KMS-11 (cell line): ENCODE results near the gene STPG1.
A peak's percentile ranks its signal among the peaks of the same experiment; 100 is the strongest.
"Not testable (repeated sequence)": the region's sequence is repeated elsewhere in the genome, so short reads cannot be mapped to it uniquely, and the experiment has no call there.

Experiments used
- H2AFZ ChIP-seq: fragments of 200-600 bp; sonication (generic); 2 replicates; pipeline ENCODE4 v1.6.1; 2016; ENCODE audit warnings: antibody characterized with exemption, mixed run types, low read depth
- H3K27ac ChIP-seq: fragments of 200-600 bp; sonication (generic); 2 replicates; pipeline ENCODE4 v1.6.1; 2016; ENCODE audit warnings: mild to moderate bottlenecking, mixed run types
- H3K27me3 ChIP-seq: fragments of 200-600 bp; sonication (generic); 2 replicates; pipeline ENCODE4 v1.6.1; 2017; ENCODE audit warnings: mild to moderate bottlenecking, low read depth, mixed run types, moderate library complexity; ENCODE audit not compliant: insufficient read depth
- H3K36me3 ChIP-seq: fragments of 200-600 bp; sonication (generic); 2 replicates; pipeline ENCODE4 v1.6.1; 2017; ENCODE audit warnings: mild to moderate bottlenecking, mixed run types; ENCODE audit not compliant: insufficient read depth
- H3K4me1 ChIP-seq: fragments of 200-600 bp; sonication (generic); 2 replicates; pipeline ENCODE4 v1.6.1; 2016; ENCODE audit warnings: mild to moderate bottlenecking, low read depth, mixed run types; ENCODE audit not compliant: poor library complexity, severe bottlenecking
- H3K4me2 ChIP-seq: fragments of 200-600 bp; sonication (generic); 2 replicates; pipeline ENCODE4 v1.7.0; 2016; ENCODE audit warnings: mild to moderate bottlenecking, mixed run types
- H3K4me3 ChIP-seq: fragments of 200-600 bp; sonication (generic); IDR thresholded peaks from 2 replicates; pipeline ENCODE4 v1.6.1; 2017; ENCODE audit warnings: low read depth, low read length, mixed read lengths; ENCODE audit not compliant: insufficient read depth
- H3K79me2 ChIP-seq: fragments of 200-600 bp; sonication (generic); 2 replicates; pipeline ENCODE4 v1.6.1; 2016; ENCODE audit warnings: low read depth, mixed run types; ENCODE audit not compliant: insufficient read depth
- H3K9ac ChIP-seq: fragments of 200-600 bp; sonication (generic); 2 replicates; pipeline ENCODE4 v1.6.1; 2016; ENCODE audit warnings: mild to moderate bottlenecking, mixed run types
- H4K20me1 ChIP-seq: fragments of 200-600 bp; sonication (generic); 2 replicates; pipeline ENCODE4 v1.6.1; 2016; ENCODE audit warnings: mild to moderate bottlenecking, mixed run types; ENCODE audit not compliant: insufficient read depth
- TF ChIP-seq, protein P1 (sequence below): fragments of 200-600 bp; sonication (generic); conservative IDR thresholded peaks from 2 replicates; pipeline ENCODE4 v1.6.1; 2017; ENCODE audit warnings: low read depth, mild to moderate bottlenecking, antibody characterized with exemption, low read length, moderate library complexity, mixed read lengths

STPG1 gene, protein sequence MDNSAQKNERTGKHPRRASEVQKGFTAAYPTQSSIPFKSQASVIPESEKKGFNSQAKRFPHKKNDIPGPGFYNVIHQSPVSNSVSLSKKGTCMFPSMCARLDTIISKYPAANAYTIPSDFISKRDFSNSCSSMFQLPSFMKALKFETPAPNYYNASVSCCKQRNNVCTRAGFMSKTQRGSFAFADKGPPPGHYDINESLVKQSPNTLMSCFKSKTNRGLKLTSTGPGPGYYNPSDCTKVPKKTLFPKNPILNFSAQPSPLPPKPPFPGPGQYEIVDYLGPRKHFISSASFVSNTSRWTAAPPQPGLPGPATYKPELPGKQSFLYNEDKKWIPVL

DNA sequence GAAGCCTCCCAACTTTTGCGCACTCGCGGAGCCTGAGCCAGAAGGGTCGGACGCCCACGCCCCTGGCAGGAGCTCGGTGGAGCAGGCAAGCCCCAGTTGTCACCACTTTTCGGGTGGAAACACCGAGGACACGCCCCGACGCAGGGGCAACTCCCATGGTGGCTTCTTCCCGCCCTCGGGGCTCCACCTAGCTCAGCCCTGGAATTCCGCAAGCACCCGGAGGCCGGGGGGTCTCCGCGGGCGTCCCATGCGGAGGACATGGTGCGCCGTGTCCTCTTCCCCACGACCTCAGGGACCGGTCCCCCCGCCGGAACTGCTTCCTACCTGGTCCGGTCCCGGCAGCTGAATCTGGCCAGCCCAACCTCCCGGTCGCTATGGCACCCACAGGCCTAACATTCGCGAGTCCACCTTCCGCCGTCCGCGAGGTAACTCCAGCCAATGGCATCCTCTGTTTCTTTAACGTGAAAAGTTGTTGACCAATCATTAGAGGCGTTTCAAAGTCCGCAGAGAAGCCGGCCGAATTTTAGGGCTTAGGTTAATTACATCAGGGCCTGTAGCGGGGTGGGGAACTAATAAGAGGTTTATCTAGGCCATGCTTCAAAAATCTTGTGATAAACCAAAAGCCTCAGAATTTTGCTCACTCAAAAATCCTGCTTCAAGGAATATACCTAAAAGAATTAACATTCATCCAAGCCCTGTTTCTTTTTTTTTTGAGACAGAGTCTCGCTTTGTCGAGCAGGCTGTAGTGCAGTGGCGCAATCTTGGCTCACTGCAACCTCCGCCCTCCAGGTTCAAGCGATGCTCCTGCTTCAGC is at the start of gene STPG1:
Gene STPG1, minus strand, starts transcription at position 433 of the 814 bp plus-strand sequence. CDS start 12,394 bp downstream, outside the sequence.
- H3K36me3 ChIP-seq: no peaks in the 10 kb centered on the region
- H3K27ac ChIP-seq: peak within 1 kb of the TSS; percentile 32; the same call in 1 of the 2 replicates
- H3K79me2 ChIP-seq: 0 out of 2 replicates have a peak, but pooled peaks cover 5% of the 10 kb centered on the region
- peak within 1 kb of the TSS; percentile 72 for H3K4me2 ChIP-seq
- peaks cover 26% of the 10 kb centered on the region for H3K4me1 ChIP-seq
- H3K27me3 ChIP-seq: no peaks in the 10 kb centered on the region
- TF ChIP-seq, protein P1, sequence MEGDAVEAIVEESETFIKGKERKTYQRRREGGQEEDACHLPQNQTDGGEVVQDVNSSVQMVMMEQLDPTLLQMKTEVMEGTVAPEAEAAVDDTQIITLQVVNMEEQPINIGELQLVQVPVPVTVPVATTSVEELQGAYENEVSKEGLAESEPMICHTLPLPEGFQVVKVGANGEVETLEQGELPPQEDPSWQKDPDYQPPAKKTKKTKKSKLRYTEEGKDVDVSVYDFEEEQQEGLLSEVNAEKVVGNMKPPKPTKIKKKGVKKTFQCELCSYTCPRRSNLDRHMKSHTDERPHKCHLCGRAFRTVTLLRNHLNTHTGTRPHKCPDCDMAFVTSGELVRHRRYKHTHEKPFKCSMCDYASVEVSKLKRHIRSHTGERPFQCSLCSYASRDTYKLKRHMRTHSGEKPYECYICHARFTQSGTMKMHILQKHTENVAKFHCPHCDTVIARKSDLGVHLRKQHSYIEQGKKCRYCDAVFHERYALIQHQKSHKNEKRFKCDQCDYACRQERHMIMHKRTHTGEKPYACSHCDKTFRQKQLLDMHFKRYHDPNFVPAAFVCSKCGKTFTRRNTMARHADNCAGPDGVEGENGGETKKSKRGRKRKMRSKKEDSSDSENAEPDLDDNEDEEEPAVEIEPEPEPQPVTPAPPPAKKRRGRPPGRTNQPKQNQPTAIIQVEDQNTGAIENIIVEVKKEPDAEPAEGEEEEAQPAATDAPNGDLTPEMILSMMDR: no peak
- peak within 1 kb of the TSS; percentile 85 for H2AFZ ChIP-seq
- no peak within 1 kb of the TSS for H3K4me3 ChIP-seq
- peak within 1 kb of the TSS; percentile 57 for H3K9ac ChIP-seq
- no peaks in the 10 kb centered on the region for H4K20me1 ChIP-seq

DNA sequence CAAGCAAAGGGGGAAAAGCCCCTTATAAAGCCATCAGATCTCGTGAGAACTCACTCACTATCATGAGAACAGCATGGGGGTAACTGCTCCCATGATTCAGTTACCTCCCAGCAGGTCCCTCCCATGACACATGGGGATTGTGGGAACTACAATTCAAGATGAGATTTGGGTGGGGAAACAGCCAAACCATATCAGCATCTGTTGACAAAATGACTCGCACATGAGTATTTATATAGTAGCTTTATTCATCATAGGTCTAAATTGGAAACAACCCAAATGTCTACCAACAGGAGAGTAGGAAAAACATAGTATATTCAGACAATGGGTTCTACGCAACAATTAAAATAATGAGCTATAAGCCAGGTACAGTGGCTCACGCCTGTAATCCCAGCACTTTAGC is 48.5 kb upstream of the STPG1 start:
- not testable (repeated sequence) for H3K9ac ChIP-seq, H3K4me1 ChIP-seq, H3K4me2 ChIP-seq, H3K27ac ChIP-seq, H3K27me3 ChIP-seq, H4K20me1 ChIP-seq, H3K4me3 ChIP-seq, H3K36me3 ChIP-seq, H3K79me2 ChIP-seq, H2AFZ ChIP-seq

DNA sequence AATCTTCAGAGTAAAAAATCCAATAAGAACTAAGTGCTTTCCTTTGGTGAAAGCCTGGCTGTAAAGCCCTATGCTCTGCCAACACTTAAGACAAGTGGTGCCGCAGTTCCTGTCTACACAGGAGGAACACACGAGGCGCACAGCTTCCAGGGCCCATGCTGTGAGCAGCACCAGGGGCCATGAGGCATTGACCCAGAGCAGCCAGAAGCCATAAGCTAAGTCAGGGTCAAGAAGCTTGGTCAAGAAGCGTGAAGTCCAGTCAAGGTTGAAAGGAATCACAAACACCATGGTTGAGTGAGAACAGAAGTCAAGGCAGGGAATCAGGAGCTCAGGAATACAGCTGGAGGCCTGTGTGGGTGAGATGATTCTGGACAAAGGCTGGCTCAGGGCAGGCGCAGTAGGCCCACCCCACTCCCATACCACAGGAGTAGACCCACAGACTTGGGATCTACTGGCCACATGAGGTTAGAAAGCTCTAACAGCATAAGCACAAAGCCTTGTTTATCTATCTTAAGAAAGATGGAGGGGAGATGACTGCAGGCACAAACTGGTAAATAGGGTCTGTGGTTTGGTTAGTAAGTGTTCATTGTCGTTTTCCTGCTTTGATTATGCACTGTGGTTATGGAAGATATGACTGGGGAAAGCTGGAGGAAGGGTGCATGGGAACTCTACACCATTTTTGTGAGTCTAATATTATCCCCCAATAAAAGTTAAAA is 46.1 kb upstream of the STPG1 start:
- Histone ChIP-seq H2AFZ (no peak overlapping the region), H3K9ac (no peak overlapping the region), H3K27ac (no peak overlapping the region), H3K79me2 (no peaks in the 10 kb centered on the region), H3K4me1 (no peaks in the 10 kb centered on the region), H4K20me1 (no peaks in the 10 kb centered on the region), H3K4me3 (no peak overlapping the region), H3K27me3 (no peaks in the 10 kb centered on the region), H3K36me3 (no peaks in the 10 kb centered on the region), H3K4me2 (no peak overlapping the region)
- TF ChIP-seq, protein P1: no peak

DNA sequence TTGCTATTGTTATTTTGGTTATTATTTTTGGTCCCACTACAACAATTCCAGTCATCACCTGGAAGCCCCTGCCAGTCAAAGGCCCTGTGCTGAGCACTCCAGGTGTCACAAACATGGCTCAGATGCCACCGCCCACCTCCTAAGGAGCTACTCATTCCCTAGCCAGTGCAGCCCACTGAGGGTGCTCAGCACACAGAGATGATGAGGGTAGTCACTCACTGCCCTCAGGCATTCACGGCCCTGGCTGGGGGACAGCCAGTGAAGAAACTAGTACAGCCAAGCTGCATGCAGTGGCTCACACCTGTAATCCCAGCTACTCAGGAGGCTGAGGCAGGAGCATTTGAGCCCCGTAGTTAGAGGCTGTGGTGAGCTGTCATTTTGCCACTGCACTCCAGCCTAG is 44.3 kb upstream of the STPG1 start:
- H3K79me2 ChIP-seq: no peaks in the 10 kb centered on the region
- H3K9ac ChIP-seq: no peak overlapping the region
- H4K20me1 ChIP-seq: no peaks in the 10 kb centered on the region
- TF ChIP-seq, protein P1: no peak
- no peaks in the 10 kb centered on the region for H3K4me1 ChIP-seq
- H3K4me3 ChIP-seq: no peak overlapping the region
- H2AFZ ChIP-seq: no peak overlapping the region
- no peaks in the 10 kb centered on the region for H3K27me3 ChIP-seq
- H3K4me2 ChIP-seq: no peak overlapping the region
- no peak overlapping the region for H3K27ac ChIP-seq
- H3K36me3 ChIP-seq: no peaks in the 10 kb centered on the region
